Hindlimb muscle (tissue), 1 donor: ENCODE results near the gene HERC3. TPM values are rescaled to one million over a fixed set of nuclear protein-coding genes. Genes with fewer than 3 reads are reported as not detected.
A peak's percentile ranks its signal among the peaks of the same experiment; 100 is the strongest.

Experiments used
- DNase-seq: peaks from one replicate; pipeline ENCODE4 v3.0.0-alpha.2; 2013
- polyA plus RNA-seq: library from polyadenylated mRNA; unstranded; fragments of 120-200 nt; gene quantifications from one replicate; pipeline ENCODE4 v1.2.1, GENCODE V29; 2013; ENCODE audit not compliant: insufficient read length

HERC3 gene
- polyA plus RNA-seq, 1 donor: 17.0 TPM

DNA sequence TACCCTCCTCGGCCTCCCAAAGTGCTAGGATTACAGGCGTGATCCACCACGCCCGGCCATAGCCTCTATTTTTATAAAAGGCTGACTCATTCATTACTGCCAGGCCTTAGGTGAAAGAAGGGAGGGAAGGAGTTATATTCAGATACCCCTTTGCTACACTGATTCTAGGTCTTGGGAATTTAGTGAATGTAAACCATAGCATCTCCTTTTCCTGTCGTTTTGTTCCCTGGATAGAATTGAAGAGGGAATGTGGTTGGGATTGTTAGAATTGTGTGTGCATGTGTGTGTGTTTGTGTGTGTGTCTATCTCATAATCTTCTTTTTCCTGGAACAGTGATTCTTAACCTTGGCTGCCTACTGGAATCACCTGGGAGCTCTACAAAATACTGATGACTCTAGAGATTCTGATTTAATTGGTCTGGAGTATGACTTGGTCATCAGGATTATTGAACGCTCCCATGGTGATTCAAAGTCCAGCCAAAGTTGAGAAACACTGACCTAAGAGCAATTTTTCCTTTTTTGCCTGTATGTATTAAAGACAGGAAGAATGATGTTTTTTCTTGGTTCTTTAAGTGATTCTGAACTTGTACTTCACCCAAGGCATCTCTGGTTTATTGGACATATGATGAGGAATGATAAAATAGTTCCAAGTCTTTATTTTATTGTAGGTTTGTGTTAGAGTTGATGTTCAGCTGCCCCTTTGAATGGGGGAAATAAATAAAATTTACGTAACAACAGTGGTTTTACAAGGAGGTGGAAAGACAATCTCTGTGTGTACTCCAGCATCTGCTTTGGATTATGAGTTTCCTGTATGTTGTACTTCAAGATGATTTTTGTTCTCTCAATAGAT, 68.4 kb downstream of the HERC3 start:
- peak; percentile 38 for DNase-seq

DNA sequence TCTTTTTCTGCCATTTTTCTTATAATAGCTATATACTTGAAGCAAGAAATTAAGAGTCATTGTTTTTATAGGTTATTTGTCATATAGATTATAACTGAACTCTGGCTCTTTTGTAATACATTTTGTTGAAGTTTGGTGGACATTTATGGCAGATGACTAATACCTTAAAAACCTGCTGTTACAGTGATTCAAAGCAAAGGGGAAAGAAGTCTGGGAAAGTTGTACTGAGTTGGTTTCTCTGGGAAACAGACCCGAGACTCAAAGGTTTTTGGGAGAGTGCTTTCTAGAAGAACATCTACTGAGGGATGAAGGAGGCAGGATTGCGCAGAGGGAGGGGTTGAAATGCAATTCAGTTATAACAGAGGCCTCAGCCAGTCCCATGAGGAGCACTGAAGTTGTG, 69.5 kb downstream of the HERC3 start:
- no peak for DNase-seq

DNA sequence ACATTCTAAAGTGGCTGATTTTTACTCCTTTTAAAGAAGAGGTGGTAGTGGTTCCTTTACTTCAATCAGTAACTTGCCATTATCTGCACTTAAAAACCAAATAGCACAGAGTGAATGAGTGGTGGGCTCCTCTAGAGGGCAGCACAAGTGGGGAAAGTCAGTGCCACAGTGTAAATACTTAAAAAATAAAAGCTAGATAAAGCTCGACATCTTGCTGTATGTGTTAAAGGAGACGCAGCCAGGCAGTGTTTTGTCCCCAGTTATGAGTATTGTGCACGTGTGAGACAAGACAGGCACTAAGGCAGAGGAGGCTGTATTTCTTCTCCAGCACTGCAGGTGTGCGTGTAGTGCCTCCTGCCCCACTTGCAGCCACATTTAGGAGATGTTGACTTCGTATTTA, 80.7 kb downstream of the HERC3 start:
- DNase-seq: peak; percentile 10

DNA sequence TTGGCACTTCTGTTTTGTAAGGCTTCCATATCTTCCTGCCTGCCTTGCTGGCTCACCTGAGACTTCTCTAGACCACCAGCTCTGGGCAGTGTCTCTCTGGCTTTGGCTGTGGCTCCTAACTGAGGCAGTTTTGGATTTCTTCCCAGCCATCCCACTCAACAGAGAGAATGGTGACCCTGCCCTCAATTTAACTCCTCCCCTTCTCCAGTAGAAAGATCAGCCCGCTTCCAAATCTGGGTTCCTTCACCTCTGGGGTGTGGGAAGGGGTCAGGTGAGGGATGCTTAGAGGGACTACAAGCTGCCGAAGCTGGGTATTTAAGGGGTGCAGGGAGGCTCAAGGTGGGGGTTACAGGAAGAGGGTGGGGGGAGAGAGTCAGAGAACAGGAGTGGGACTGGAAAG, 81.6 kb downstream of the HERC3 start:
- no peak for DNase-seq

DNA sequence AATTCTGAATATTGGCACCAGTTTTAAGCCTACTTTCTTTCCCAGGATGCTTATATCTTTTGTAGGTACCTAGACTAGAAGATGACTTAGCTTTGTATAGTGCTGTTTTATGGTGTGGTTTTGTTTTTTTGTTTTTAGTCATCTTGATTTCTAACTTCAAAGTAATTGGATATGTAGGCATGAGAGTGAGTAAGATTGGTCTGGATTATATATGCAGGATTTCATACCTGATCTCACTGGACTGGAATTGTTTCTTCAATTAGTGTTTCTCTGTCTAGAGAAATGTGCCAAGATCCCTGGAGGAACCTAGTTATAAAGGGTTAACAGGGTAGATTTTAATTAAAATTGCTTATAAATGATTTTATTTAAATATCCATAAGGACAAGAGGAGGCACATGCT, 82.3 kb downstream of the HERC3 start:
- no peak for DNase-seq

DNA sequence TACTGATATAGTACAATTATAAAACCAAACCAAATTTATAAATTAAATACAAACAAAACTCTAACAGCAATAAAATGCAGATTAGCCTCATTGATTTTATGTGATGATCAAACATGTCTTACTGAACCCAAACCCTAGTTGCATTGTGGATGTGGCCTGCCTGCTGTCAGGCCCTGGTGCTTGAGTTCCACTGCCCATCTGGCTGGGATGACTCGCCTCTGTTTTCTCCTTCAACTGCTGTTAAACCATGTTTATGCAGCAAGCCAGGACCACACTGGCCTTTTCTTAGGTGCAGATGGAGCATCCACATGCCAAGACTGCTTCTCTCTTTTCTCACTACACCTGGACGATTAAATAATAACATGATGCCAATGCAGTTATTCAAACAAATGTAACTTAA, 82.7 kb downstream of the HERC3 start:
- DNase-seq: no peak

DNA sequence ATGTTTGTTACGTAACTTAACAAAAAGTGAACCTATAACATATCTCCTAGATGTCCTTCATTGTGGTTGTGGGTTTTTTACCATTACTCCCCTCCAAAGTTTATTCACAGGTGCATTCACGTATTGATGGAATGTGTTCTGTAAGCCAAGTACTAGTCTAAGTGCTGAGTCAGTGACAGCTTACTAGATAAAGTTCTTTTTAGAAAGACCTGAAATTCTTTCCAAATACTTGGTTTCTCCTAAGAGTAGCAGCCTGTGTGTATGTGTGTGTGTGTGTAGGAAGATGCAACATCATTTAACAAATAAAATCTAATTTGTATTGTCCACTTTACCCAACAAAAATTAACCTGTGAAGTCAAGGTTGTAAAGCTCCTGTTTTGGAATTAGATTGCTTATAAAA, 83.3 kb downstream of the HERC3 start:
- DNase-seq: no peak

DNA sequence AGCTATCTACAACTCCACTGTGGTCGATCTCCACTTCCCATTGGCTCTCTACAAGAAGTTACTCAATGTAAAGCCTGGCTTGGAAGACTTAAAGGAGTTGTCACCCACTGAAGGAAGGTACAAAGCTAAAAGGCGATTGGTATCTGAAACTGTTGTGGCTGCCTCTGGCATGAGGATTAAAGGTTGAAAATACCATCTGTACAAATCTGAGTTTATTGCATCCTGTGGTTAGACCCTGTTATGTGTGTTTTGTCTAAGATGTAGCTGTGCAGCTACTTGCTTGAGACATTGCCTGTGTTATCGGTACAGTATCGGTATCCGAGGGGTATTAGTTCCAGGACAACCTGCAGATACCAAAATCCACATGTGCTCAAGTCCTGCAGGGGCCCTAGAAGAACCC, 88.9 kb downstream of the HERC3 start:
- no peak for DNase-seq

DNA sequence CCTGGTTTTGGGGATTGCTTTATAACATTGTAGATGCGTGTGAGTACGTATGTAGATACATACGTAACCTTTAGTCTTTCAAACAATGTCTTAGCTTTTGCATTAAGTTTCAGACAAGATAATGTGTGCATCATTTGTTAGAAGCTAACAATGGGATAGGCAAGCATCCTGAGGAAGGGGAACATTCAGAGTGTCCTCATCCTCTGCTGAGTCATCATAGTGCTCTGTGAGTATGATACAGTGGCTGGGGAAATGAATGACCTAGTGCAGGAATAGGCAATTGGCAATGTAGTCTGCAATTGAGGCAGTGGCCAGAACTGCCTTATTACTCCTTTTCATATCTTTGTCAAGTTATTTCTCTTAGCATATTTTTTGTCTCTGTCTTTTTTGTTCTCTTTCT, 98.1 kb downstream of the HERC3 start:
- DNase-seq: no peak

DNA sequence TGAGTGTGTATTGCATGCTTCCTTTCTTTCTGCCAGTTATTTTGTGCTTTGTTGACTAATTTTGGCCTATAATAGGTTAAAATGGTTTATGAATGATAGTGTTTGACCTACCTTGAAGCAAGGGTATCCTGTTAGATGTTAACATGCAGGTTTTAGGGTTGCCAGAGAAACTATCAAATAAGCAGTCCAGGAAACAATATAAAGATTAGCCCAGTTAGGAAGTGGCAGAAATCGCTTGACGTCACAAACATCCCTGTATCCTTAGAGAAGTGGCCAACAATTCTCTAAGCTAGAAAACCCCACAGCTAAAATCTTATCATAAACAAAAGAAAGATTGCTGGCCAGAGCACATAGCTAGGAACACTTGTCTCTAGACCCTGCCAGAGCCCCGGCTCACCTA, 101.5 kb downstream of the HERC3 start:
- DNase-seq: no peak

DNA sequence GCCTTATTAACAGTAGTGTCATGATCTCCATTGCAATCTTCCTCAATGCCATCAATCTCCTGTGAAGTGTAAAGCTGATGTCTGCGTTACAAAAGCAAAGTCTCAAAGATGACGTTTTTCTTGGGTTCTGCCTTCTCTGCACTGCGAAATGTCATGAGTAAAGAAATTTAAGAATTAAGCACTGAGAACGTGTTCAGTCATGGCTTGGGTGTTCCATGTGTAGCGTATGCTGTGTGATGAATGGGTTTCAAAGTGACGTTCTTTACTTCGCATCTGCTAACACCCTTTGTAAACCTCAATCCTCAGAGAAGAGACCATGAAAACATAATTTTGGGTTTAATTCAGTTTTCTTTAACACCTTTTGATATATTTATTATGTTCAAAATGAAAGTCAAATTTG, 104.3 kb downstream of the HERC3 start:
- DNase-seq: no peak

DNA sequence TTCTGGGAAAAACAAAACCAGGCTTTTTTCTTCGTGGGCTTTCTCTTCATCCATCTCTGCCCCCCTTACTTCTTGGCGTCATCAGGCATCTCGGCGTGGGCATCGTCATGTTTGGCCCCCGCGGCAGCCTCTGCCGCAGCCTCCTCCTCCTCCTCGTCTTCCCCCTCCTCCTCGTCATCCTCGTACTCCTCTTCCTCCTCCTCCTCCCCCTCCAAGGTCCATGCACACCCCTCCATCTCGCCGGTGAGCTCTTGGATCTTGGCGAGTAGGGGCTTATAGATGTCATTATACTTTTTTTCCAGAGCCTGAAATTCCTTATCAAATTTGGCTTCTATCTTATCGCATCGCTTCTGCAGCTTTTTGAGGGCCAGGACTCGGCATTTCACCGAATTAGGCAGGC, 104.9 kb downstream of the HERC3 start:
- peak; percentile 29 for DNase-seq

DNA sequence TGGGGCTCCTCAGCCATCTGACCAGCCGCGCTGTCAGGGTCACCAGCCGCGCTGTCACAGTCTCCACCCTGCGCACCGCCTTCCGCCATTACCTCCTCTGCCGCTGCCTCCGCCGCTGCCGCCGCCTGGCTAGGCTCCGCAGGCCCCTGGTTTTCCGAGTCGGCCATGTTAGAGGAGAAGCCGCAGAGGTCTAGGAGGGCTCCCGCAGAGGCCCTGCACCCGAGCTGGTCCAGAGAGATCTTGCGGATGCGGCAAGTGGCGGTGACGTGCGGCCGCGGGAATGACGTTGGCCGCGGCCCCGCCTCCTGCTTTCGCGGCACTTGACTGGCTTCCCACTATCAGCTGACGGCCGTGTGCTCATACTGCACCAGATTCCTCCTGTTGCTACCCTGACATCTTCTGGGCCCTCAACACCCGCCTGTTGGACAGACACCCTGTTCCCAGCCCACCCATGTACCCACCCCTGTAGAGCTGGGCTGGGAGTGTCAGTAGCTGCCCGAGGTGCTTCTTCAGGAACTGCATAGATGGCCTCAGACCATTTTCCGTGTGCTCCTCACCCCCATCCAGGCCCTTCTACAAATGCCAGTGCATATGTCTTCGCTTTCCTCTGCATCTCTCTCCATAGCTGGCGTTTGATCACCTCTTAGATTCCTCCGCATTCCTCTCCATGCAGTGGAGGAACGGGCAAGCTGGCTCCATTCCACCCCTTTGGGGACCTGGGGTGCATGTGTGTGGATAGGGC, 105.5 kb downstream of the HERC3 start, which contains the start of gene NAP1L5:
Gene NAP1L5, minus strand, starts transcription at position 242 of the 742 bp plus-strand sequence. Its CDS starts 75 bp downstream, at position 167.
- peak; percentile 82 for DNase-seq

DNA sequence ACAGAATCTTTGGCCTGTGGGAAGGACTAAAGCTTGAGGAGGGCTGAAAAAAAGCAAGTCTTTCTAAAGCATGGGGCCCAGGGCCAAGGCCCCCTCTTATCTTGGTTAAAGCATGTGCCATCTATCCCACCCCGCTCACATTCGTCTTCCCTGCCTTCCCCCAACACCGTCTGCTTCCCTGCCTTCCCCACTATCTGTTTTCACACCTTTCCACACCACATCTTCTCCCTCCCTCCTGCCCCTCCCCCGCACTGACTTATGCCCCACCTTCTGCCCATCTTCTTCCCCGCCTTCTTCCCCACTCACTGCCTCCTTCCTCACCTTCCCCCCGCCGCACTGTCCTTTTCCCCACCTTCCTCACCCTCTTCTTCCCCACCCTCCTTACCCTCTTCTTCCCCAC, 106.2 kb downstream of the HERC3 start:
- DNase-seq: no peak

DNA sequence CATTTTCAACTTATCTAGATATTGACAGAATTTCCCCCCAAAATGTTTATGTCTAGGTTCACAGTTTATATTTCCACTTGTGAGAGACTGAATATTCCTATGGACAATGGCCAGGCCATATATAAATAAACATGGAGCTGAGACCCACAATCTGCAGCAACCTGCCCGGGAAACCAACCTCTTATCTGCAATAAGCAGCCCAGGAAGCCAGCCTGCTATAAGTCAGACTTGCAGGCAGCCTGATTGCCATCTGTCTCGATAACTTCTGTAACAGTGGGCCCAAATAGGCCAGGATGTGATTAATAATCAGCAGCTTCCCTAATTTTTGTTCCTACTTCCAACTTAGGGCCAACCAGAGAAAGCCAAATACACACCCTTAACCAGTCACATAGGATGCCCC, 110.5 kb downstream of the HERC3 start:
- DNase-seq: no peak

DNA sequence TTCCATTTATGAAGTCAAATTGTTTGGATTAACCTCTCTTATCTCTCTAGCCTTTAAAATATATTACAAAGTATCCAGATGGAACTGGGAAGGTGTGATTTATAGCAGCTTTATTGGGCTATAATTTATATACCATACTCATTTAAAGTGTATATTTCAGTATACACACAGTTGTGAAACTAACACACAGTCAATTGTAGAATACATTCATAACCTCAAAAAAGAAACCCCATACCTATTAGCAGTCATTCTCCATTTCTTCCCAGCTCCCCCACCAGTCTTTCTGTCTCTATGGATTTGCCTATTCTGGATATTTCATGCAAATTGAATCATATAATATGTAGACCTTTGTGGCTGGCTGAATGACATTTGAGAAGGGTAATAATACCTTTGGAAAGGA, 112.9 kb downstream of the HERC3 start:
- DNase-seq: no peak

DNA sequence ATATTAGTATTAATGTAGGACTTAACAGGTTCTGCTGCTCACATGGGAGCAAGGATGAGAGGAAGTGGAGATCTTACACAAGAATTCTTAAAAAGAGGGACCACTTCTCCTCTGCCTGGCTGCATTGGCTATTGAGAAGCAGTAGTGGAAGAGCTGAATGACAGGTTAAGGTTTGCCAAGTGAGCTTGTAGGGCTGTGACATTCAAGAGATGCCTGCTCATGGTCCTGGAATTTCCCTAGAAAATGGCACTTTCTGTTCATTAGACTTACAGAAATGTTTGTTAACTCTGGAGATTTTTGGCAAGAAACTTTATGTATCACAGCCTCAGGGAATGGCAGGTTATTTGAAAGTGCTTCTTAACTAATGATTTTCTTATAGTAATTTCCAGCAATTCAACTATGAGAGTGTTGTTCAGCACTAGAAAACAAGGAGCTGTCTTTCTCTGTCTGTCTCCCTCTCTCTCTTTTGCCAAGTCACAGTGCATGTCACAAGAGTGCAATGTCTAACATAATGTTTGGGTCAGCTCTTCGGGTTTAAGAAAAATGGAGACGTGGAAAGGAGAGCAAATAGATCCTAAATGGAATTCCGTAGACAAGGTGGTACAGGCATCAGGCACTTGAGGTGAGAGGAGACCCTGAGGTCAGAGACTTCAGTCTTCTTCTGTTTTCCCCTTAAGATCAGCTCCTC, 113.7 kb downstream of the HERC3 start:
- no peak for DNase-seq

DNA sequence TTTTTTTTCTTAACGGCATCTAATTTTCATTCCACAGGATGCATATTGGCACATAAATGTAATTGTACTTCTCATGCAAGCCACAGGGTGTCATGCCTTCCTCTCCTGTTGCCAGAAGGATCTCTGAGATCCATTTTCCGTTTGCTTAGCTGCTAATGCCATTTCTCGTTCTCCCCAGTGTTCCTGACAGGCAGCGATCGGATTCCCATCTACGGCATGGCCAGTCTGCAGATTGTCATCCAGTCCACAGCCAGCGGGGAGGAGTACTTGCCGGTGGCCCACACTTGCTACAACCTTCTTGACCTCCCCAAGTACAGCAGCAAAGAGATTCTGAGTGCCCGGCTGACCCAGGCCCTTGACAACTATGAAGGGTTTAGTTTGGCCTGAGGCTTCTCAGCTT, 114.3 kb downstream of the HERC3 start:
- peak; percentile 63 for DNase-seq

DNA sequence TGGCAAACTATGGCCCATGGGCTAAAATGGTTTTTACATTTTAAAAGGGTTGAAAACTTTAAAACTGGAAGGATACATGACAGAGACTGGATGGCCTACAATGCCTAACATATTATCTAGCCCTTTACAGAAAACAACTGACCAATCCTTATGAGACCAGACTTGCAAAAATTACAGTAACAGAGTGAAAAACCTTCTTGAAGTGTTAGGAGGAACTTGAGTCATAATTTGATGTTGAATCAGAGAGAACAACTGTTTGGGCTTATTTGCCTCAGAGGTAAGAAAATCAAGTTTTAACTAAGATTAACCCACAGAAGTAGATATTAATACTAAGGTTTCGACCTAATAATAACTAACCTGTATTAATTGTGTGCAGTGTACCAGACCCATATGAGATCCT, 117.7 kb downstream of the HERC3 start:
- no peak for DNase-seq

DNA sequence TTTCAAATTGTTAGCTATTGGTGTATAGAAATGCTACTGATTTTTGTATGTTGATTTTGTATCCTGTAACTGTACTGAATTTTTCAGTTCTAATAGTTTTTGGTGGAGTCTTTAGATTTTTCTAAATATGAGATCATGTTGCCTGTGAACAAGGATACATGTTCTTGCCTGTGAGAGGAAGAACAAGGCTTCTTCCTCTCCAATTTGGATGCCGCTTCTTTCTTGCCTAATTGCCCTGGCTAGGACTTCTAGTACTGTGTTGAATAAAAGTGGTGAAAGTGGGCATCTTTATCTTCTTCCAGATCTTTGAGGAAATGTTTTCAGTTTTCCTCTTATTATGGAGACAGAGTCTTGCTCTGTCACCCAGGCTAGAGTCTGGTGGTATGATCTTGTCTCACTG, 121.5 kb downstream of the HERC3 start:
- no peak for DNase-seq

DNA sequence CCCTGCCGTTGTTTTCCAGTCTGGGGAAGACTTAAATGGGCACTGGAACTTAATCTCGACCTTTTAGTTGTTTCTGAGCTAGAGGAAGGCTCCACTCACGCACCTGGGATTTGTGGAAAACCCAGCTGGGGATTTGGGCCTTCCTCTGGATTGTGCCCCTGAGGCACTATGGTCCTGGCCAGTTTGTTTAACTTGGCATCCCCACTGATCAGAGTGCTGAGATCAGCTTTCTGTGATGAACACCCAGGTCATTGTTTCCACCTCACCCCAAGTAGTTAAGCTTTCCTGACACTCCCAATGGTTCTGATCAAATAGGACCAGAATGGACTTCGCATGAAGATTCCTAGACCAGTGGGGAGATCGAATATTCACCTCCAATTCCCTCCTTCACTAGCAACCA, 125.8 kb downstream of the HERC3 start:
- DNase-seq: no peak

DNA sequence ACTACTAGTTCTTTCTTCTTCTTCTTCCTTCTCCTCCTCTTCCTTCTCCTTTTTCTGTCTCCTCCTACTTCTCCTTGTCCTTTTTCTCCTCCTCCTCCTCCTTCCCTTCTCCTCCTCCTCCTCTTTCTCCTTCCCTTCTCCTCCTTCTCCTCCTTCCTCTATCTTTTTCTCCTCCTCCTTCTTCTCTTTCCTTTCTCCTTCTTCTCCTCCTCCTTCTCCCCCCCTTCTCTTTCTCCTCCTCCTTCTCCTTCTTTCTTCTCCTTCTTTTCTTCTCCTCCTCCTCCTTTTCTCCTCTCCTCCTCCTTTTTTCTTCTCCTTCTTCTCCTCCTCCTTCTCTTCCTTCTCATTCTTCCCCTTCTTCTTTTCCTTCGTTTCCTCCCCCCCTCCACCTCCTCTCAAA, 127.1 kb downstream of the HERC3 start:
- no peak for DNase-seq
